Measurements from ENCODE around the gene SLC36A3. TPM values are rescaled to one million over a fixed set of nuclear protein-coding genes. Genes with fewer than 3 reads are reported as not detected.
"Not testable (repeated sequence)": the region's sequence is repeated elsewhere in the genome, so short reads cannot be mapped to it uniquely, and the experiment has no call there.

Gene SLC36A3
- total and polyA plus RNA-seq, 3 experiments from 2014 or later: not detected

DNA sequence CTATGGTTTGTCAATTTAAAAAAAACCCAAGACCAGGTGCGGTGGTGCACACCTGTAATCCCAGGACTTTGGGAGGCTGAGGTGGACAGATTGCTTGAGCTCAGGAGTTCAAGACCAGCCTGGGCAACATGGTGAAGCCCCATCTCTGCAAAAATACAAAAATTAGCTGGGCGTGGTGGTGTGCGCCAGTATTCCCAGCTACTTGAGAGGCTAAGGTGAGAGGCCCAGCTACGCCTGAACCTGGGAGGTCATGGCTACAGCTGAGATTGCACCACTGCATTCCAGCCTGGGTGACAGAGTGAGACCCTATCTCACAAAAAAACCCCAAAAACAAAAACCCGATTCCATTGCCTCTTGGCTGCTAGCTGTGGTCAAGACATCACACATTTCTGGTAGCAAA is 48.6 kb downstream of the SLC36A3 start:
- H3K36me3 ChIP-seq (ENCODE audit: insufficient read depth, low read length); H3K4me3 Mint-ChIP-seq; DNase-seq; H3K27ac ChIP-seq (ENCODE audit: low read depth, low read length); H3K27ac Mint-ChIP-seq; H3K9me3 ChIP-seq (ENCODE audit: low read length); H3K4me3 ChIP-seq (ENCODE audit: low read length); H3K9me3 Mint-ChIP-seq; CTCF ChIA-PET; H3K27me3 ChIP-seq (ENCODE audit: insufficient read depth, low read length, poor library complexity, severe bottlenecking); H3K27me3 Mint-ChIP-seq: not testable (repeated sequence)
- POLR2A ChIA-PET: interaction anchor here (0.6 kb wide), 1 partner anchor 30 kb away, joined by 8 read pairs; no protein-coding TSS in a partner anchor
- Mint-ChIP-seq H3K36me3 (peaks cover 0 to 17% (median 0%) of the 10 kb centered on the region in 3 donors), H3K4me1 (peaks cover 33 to 56% (median 36%) of the 10 kb centered on the region in 3 donors)
- peaks cover 30% of the 10 kb centered on the region for H3K4me1 ChIP-seq (ENCODE audit: insufficient read depth, low read length)

DNA sequence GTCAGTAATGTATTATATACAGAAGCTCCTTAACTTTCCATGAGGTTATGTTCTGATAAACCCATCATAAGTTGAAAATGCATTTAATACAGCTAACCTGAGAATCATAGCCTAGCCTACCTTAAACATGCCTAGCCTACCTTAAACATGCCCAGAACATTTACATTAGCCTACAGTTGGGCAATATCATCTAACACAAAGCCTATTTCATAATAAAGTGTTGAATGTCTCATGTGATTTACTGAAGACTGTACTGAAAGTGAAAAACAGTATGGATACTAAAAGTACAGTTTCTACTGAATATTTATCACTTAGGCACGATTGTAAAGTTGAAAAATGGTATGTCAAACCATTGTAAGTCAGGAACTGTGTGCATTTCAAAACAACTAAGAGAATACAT is 49.0 kb downstream of the SLC36A3 start:
- Histone ChIP-seq H3K27me3 (ENCODE audit: insufficient read depth, low read length, poor library complexity, severe bottlenecking) (no peaks in the 10 kb centered on the region), H3K27ac (ENCODE audit: low read depth, low read length) (no peak overlapping the region), H3K4me1 (ENCODE audit: insufficient read depth, low read length) (peaks cover 30% of the 10 kb centered on the region), H3K4me3 (ENCODE audit: low read length) (no peak overlapping the region), H3K36me3 (ENCODE audit: insufficient read depth, low read length) (no peaks in the 10 kb centered on the region), H3K9me3 (ENCODE audit: low read length) (no peaks in the 10 kb centered on the region)
- Mint-ChIP-seq H3K27ac (no peak overlapping the region), H3K27me3 (no peaks in the 10 kb centered on the region), H3K9me3 (no peaks in the 10 kb centered on the region), H3K4me3 (peak overlapping the region in 1 of 7 donors; percentile 87), H3K36me3 (peaks cover 0 to 13% (median 0%) of the 10 kb centered on the region in 3 donors), H3K4me1 (peaks cover 33 to 57% (median 36%) of the 10 kb centered on the region in 3 donors)
- DNase-seq: no peak
- ChIA-PET POLR2A (interaction anchor here (0.6 kb wide), 1 partner anchor 30 kb away, joined by 8 read pairs; no protein-coding TSS in a partner anchor), CTCF (interaction anchor here (1.0 kb wide), 1 partner anchor 14 kb away, joined by 3 read pairs; no protein-coding TSS in a partner anchor)

DNA sequence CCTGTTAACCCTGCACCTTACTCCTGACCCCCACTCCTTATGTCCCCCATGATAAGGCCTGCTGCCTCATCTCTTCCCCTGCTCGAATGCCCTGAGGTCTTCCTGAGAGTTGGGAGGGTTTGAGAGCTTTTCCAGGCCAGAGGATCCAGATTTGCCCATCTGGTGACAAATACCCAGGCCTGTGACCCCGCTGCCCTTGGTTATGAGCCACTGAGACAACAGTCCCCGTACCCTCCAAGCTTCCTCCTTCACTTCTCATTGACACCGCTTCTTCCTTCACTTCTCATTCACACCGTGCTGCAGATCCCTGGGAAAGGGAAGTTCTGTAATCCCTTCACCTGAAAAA is 50.0 kb downstream of the SLC36A3 start:
- Mint-ChIP-seq H3K27me3 (no peaks in the 10 kb centered on the region), H3K4me1 (peaks cover 33 to 57% (median 36%) of the 10 kb centered on the region in 3 donors)

DNA sequence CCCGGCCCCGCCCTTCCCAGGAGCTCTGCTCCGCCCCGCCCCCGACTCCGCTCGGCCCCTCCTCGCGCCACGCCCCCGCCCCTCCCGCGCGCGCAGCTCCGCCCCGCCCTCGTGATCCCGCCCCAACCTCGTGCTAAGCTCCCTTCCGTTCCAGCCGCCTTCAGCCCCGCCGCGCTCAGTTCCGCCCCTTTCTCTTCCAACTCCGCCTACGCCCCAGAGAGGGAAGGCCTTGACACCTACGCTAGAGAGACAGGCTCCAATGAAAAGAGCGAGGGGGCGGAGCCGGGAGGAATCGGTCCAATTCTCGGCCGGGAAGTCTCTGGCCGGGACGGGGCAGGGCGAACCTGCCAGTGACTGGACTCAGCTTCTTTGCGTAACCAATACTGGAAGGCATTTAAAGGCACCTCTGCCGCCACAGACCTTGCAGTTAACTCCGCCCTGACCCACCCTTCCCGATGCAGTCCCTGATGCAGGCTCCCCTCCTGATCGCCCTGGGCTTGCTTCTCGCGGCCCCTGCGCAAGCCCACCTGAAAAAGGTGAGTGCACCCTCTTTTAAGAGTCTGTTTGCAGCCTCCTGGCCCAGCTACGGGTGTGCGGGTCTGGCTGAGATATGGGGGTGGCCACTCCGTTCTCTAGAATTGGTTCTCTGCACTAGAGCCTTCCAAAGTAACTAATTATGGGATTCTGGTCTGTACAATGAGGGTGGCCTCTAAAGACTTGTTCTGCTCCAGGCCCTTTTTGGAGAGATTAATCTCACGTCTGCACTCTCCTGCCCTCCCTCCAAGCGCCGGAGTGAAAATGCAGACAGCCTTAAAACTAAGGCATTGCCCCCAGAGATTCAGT is 50.6 kb downstream of the SLC36A3 start, which contains the start of gene GM2A:
GM2A (plus strand) TSS at position 424 of the 843 bp plus-strand sequence; CDS start at position 456, 32 bp downstream.
- H3K9me3 Mint-ChIP-seq: no peaks in the 10 kb centered on the region
- H3K4me3 Mint-ChIP-seq: peak within 1 kb of the TSS; percentile 87 to 97 (median 91)
- ChIA-PET CTCF (interaction anchor here (0.7 to 3.2 kb wide), 14 partner anchors 12 to 803 kb away, joined by 3 to 16 read pairs (median 6); partner anchors contain the start of genes CCDC69, DCTN4 and RBM22), POLR2A (interaction anchor here (0.7 to 1.8 kb wide), 17 partner anchors 15 to 803 kb away, joined by 3 to 13 read pairs (median 4); partner anchors contain the start of genes CCDC69 and DCTN4)
- DNase-seq: peak; percentile 97 to 98 (median 97)
- peak within 1 kb of the TSS; percentile 72 to 94 (median 93) for H3K27ac Mint-ChIP-seq
- Histone ChIP-seq H3K4me3 (ENCODE audit: low read length) (peak within 1 kb of the TSS; percentile 97), H3K9me3 (ENCODE audit: low read length) (no peaks in the 10 kb centered on the region), H3K27me3 (ENCODE audit: insufficient read depth, low read length, poor library complexity, severe bottlenecking) (no peaks in the 10 kb centered on the region), H3K36me3 (ENCODE audit: insufficient read depth, low read length) (no peaks in the 10 kb centered on the region), H3K27ac (ENCODE audit: low read depth, low read length) (peak within 1 kb of the TSS; percentile 66), H3K4me1 (ENCODE audit: insufficient read depth, low read length) (peaks cover 30% of the 10 kb centered on the region)
- peaks cover 0 to 6% (median 0%) of the 10 kb centered on the region in 3 donors for H3K36me3 Mint-ChIP-seq
- no peaks in the 10 kb centered on the region for H3K27me3 Mint-ChIP-seq
- H3K4me1 Mint-ChIP-seq: peaks cover 33 to 57% (median 36%) of the 10 kb centered on the region in 3 donors

More for the DNA sequence above, 50.0 kb downstream of the SLC36A3 start:
- Histone ChIP-seq H3K27ac (ENCODE audit: low read depth, low read length) (peak overlapping the region; percentile 66), H3K4me1 (ENCODE audit: insufficient read depth, low read length) (peaks cover 30% of the 10 kb centered on the region), H3K9me3 (ENCODE audit: low read length) (no peaks in the 10 kb centered on the region), H3K27me3 (ENCODE audit: insufficient read depth, low read length, poor library complexity, severe bottlenecking) (no peaks in the 10 kb centered on the region), H3K36me3 (ENCODE audit: insufficient read depth, low read length) (no peaks in the 10 kb centered on the region), H3K4me3 (ENCODE audit: low read length) (peak overlapping the region; percentile 97)
- ChIA-PET POLR2A (interaction anchor here (0.9 to 1.6 kb wide), 3 partner anchors 40 to 112 kb away, joined by 4 to 13 read pairs (median 6); no protein-coding TSS in a partner anchor), CTCF (interaction anchor here (1.0 to 1.9 kb wide), 4 partner anchors 13 to 128 kb away, joined by 3 to 11 read pairs (median 4); no protein-coding TSS in a partner anchor)
- Mint-ChIP-seq H3K9me3 (no peaks in the 10 kb centered on the region), H3K36me3 (peaks cover 0 to 6% (median 0%) of the 10 kb centered on the region in 3 donors), H3K4me3 (peak overlapping the region; percentile 87 to 97 (median 91)), H3K27ac (peak overlapping the region in 7 of 8 donors; percentile 72 to 93 (median 86))
- DNase-seq: no peak

DNA sequence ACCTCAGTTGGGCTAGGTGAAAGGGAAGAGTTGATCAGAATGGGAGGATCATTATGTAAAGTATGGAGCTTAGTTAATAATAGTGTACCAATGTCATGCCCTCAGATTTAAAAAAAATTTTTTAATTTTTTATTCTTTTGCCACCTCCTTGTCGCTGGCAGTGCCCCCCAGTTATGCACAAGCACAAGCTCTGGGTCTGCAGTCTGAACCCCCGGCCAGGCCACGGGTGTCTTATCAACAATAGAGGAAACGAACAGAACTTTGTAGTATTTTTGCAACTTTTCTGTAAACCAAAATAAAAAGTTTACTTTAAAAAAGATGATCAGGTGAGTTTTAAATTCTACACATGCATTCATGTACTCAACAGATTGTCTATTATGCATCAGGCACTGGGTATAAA is 51.9 kb downstream of the SLC36A3 start:
- no peaks in the 10 kb centered on the region for H3K9me3 ChIP-seq (ENCODE audit: low read length)
- DNase-seq: no peak
- no peaks in the 10 kb centered on the region for H3K27me3 ChIP-seq (ENCODE audit: insufficient read depth, low read length, poor library complexity, severe bottlenecking)
- CTCF ChIA-PET: interaction anchor here (1.2 to 3.2 kb wide), 9 partner anchors 11 to 802 kb away, joined by 3 to 16 read pairs (median 8); partner anchors contain the start of gene CCDC69
- peak overlapping the region; percentile 66 for H3K27ac ChIP-seq (ENCODE audit: low read depth, low read length)
- H3K4me1 Mint-ChIP-seq: peaks cover 32 to 51% (median 36%) of the 10 kb centered on the region in 3 donors
- H3K36me3 ChIP-seq (ENCODE audit: insufficient read depth, low read length): no peaks in the 10 kb centered on the region
- POLR2A ChIA-PET: interaction anchor here (0.6 to 1.8 kb wide), 3 partner anchors 28 to 1706 kb away, joined by 3 to 13 read pairs (median 3); partner anchors contain the start of gene CCDC69
- peaks cover 0 to 5% (median 0%) of the 10 kb centered on the region in 3 donors for H3K36me3 Mint-ChIP-seq
- peak overlapping the region; percentile 87 to 97 (median 91) for H3K4me3 Mint-ChIP-seq
- H3K27ac Mint-ChIP-seq: peak overlapping the region; percentile 52 to 93 (median 88)
- no peaks in the 10 kb centered on the region for H3K27me3 Mint-ChIP-seq
- peak overlapping the region; percentile 78 for H3K4me3 ChIP-seq (ENCODE audit: low read length)
- H3K4me1 ChIP-seq (ENCODE audit: insufficient read depth, low read length): peaks cover 30% of the 10 kb centered on the region
- no peaks in the 10 kb centered on the region for H3K9me3 Mint-ChIP-seq

GRCh38 chr5:151251001-151251551 is 52.5 kb downstream of the SLC36A3 start:
- Histone ChIP-seq H3K4me1 (ENCODE audit: insufficient read depth, low read length) (peaks cover 30% of the 10 kb centered on the region), H3K27me3 (ENCODE audit: insufficient read depth, low read length, poor library complexity, severe bottlenecking) (no peaks in the 10 kb centered on the region), H3K4me3 (ENCODE audit: low read length) (peak overlapping the region; percentile 42), H3K9me3 (ENCODE audit: low read length) (no peaks in the 10 kb centered on the region), H3K36me3 (ENCODE audit: insufficient read depth, low read length) (no peaks in the 10 kb centered on the region), H3K27ac (ENCODE audit: low read depth, low read length) (peak overlapping the region; percentile 66)
- peaks cover 0 to 5% (median 0%) of the 10 kb centered on the region in 3 donors for H3K36me3 Mint-ChIP-seq
- peak in 4 of 5 donors; percentile 14 to 59 (median 18) for DNase-seq
- peak overlapping the region; percentile 73 to 97 (median 91) for H3K4me3 Mint-ChIP-seq
- CTCF ChIA-PET: interaction anchor here (1.2 to 3.2 kb wide), 5 partner anchors 13 to 801 kb away, joined by 3 to 16 read pairs (median 4); partner anchors contain the start of gene CCDC69
- peaks cover 32 to 50% (median 36%) of the 10 kb centered on the region in 3 donors for H3K4me1 Mint-ChIP-seq
- H3K27ac Mint-ChIP-seq: peak overlapping the region; percentile 52 to 93 (median 88)
- POLR2A ChIA-PET: no interaction called here
- H3K9me3 Mint-ChIP-seq: no peaks in the 10 kb centered on the region
- no peaks in the 10 kb centered on the region for H3K27me3 Mint-ChIP-seq

DNA sequence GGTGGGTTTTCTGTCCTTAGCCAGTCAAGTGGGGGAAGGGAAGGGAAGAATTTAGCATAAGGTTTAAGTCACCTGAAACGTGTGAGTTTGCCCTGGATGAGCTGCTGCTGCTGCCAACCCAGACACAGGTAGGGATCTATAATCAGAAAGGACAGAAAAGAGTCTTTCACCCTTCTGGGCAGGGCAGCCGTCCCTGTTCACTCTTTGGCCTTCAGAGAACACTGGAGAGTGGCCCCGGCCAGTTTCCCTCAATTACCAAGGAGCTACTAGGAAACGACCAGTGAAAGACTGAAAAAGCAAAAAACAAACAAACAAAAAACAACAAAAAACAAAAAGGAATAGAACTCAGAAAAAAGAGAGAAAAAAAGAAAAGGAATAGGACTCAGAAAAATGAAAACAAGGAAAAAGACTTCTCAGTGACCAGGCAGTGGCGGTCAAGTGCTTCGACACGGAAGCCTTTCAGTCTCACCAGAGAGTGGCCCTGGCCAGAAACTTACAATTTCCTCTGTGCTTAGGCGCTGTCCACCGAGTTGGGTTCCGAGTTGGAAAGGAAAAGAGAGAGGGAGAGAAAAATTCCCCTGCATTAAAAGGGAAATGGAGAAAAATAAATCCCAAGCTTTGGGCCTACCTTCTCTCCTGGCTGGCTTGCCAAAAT is 53.1 kb downstream of the SLC36A3 start:
- ChIA-PET CTCF (interaction anchor here (1.0 to 3.2 kb wide), 4 partner anchors 12 to 135 kb away, joined by 3 to 16 read pairs (median 5); partner anchors contain the start of gene CCDC69), POLR2A (interaction anchor here (0.7 kb wide), 1 partner anchor 27 kb away, joined by 3 read pairs; no protein-coding TSS in a partner anchor)
- H3K9me3 Mint-ChIP-seq: no peaks in the 10 kb centered on the region
- H3K4me1 Mint-ChIP-seq: peaks cover 32 to 45% (median 36%) of the 10 kb centered on the region in 3 donors
- Histone ChIP-seq H3K4me1 (ENCODE audit: insufficient read depth, low read length) (peaks cover 30% of the 10 kb centered on the region), H3K36me3 (ENCODE audit: insufficient read depth, low read length) (no peaks in the 10 kb centered on the region), H3K27ac (ENCODE audit: low read depth, low read length) (no peak overlapping the region), H3K4me3 (ENCODE audit: low read length) (peak overlapping the region; percentile 42), H3K9me3 (ENCODE audit: low read length) (no peaks in the 10 kb centered on the region), H3K27me3 (ENCODE audit: insufficient read depth, low read length, poor library complexity, severe bottlenecking) (no peaks in the 10 kb centered on the region)
- H3K27ac Mint-ChIP-seq: peak overlapping the region in 7 of 8 donors; percentile 72 to 89 (median 87)
- H3K27me3 Mint-ChIP-seq: no peaks in the 10 kb centered on the region
- DNase-seq: no peak
- H3K36me3 Mint-ChIP-seq: peaks cover 0 to 5% (median 0%) of the 10 kb centered on the region in 3 donors
- H3K4me3 Mint-ChIP-seq: peak overlapping the region; percentile 73 to 97 (median 91)
